ENCODE measurements around the gene DUX4.
"Not testable (repeated sequence)": the region's sequence is repeated elsewhere in the genome, so short reads cannot be mapped to it uniquely, and the experiment has no call there.

- not testable (repeated sequence) for TF ChIP-seq CTCF, POLR2A (IDR thresholded peaks at IDR 0.05)
These were observed 5.6 kb downstream of the DUX4 start for GRCh38 chr4:190179030-190179739.
